Erythroblast (primary cell): ENCODE measurements around the gene ARF3.

ENCODE experiments used
- GATA1 ChIP-seq: IDR thresholded peaks from 2 replicates; pipeline ENCODE4 v1.6.1; 2011; ENCODE audit warnings: low read depth, mild to moderate bottlenecking, control low read depth, low read length, moderate library complexity
- POLR2A ChIP-seq: IDR thresholded peaks from 2 replicates; pipeline ENCODE4 v1.6.1; 2011; ENCODE audit warnings: mild to moderate bottlenecking, low read length

DNA sequence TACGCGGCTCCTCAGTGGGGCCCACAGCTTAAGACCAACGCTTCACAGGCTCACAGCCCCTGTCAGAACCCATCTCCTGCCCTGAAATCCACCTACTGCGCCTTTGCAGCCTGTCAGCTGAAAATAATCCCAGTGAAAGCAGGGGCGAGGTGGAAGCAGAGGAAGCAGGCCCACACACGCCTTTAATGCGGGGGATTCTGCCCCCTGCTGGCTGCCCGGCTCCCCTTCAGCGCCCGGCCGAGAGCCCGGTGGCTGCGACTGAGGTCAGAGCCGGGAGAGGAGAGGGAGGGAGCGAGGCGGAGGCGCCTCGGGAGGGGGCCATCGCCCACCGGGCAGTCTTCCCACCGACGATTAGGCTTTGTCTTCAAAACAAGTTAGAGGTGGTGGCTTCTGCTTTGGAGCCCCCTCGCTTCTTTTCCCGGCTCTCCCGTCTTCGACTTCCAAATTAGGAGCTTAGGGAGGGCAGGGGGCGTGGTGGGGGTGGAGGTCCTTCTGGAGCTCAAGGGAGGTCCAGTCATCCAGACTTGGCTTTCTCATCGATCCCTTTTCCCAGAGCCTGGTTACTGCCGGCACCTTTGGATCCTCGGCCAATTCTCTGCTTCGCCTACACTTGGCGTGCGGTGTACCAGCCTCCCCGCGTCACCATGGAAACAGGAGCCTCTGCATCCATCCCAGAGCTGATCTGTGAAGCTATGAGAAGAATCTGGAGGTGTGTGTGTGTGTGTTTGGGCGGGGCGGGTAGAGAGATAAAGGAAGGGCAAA is 66.4 kb downstream of the ARF3 start:
- TF ChIP-seq POLR2A (no peak), GATA1 (no peak)
